HepG2 (cell line): ENCODE results near the gene PEX11B. TPM values are rescaled to one million over a fixed set of nuclear protein-coding genes. Genes with fewer than 3 reads are reported as not detected.
A peak's percentile ranks its signal among the peaks of the same experiment; 100 is the strongest.

ENCODE experiments used
- ETV5 ChIP-seq: IDR thresholded peaks from 2 replicates; pipeline ENCODE4 v1.6.1; 2018; ENCODE audit warnings: missing biosample characterization, missing genetic modification reagents, inconsistent platforms, borderline replicate concordance
- HHEX ChIP-seq: IDR thresholded peaks from 2 replicates; pipeline ENCODE4 v1.6.1; 2016; ENCODE audit warnings: control low read depth
- NBN ChIP-seq: fragments of 450-650 bp; conservative IDR thresholded peaks from 2 replicates; pipeline ENCODE4 v1.6.1; 2017
- PAXIP1 ChIP-seq: sonication (generic); formaldehyde crosslinking; conservative IDR thresholded peaks from 2 replicates; pipeline ENCODE4 v1.4.0; 2020; ENCODE audit warnings: mild to moderate bottlenecking, missing genetic modification reagents, moderate library complexity
- PCBP1 ChIP-seq: fragments of 200-400 bp; formaldehyde crosslinking; IDR thresholded peaks from 2 replicates; pipeline ENCODE4 v1.6.1; 2017; ENCODE audit warnings: mild to moderate bottlenecking, low read depth, low read length, borderline replicate concordance
- SOX5 ChIP-seq: IDR thresholded peaks from 2 replicates; pipeline ENCODE4 v1.6.1; 2016; ENCODE audit warnings: borderline replicate concordance
- ZFP37 ChIP-seq: sonication (generic); formaldehyde crosslinking; IDR thresholded peaks from 2 replicates; pipeline ENCODE4 v1.4.0; 2020; ENCODE audit warnings: missing genetic modification reagents, borderline replicate concordance
- ZNF17 ChIP-seq: sonication (generic); formaldehyde crosslinking; IDR thresholded peaks from 2 replicates; pipeline ENCODE4 v1.5.0; 2020; ENCODE audit warnings: mild to moderate bottlenecking, missing genetic modification reagents
- ZNF333 ChIP-seq: sonication (generic); formaldehyde crosslinking; IDR thresholded peaks from 2 replicates; pipeline ENCODE4 v1.4.0; 2020; ENCODE audit warnings: mild to moderate bottlenecking, missing genetic modification reagents, borderline replicate concordance
- polyA plus RNA-seq, 8 experiments: library from polyadenylated mRNA; depleted of rRNA in 3 of 8; stranded (reverse) in 7 of 8; unstranded in 1 of 8; fragments of >200 nt; fragmentation: Illumina TruSeq in 4 of 8; extraction: Trizol in 4 of 8; gene quantifications; 2 replicates each; pipeline versions ENCODE4 v1.2.1 to v1.2.3, GENCODE V29; 2011 to 2016; ENCODE audit warnings: low read depth in 4 of 8, missing spikeins in 1 of 8, mixed read lengths in 1 of 8; ENCODE audit not compliant: insufficient read depth in 1 of 8
- total RNA-seq, 5 experiments: library from RNA; depleted of rRNA; stranded (reverse); fragments of >200 nt; fragmentation: Illumina TruSeq; extraction: Trizol; gene quantifications; 2 replicates each; pipeline ENCODE4 v1.2.3, GENCODE V29; 2016; ENCODE audit warnings: low read depth in 1 of 5
- TF ChIP-seq, protein P1 (sequence below): sonication (generic); formaldehyde crosslinking; IDR thresholded peaks from one replicate; pipeline ENCODE4 v1.5.1; 2020; ENCODE audit warnings: mild to moderate bottlenecking, missing genetic modification reagents; ENCODE audit errors: not compliant biosample characterization
- TF ChIP-seq, protein P2 (sequence below): sonication (generic); formaldehyde crosslinking; IDR thresholded peaks from 2 replicates; pipeline ENCODE4 v1.5.0; 2020; ENCODE audit warnings: missing genetic modification reagents, mild to moderate bottlenecking, borderline replicate concordance
- TF ChIP-seq, protein P3 (sequence below): IDR thresholded peaks from 2 replicates; pipeline ENCODE4 v1.6.1; 2016; ENCODE audit warnings: low read depth
- TF ChIP-seq, protein P4 (sequence below): sonication (generic); formaldehyde crosslinking; IDR thresholded peaks from 2 replicates; pipeline ENCODE4 v1.4.0; 2020; ENCODE audit warnings: missing genetic modification reagents

PEX11B gene
- total and polyA plus RNA-seq, 2 of the 13 experiments (the other 11 are each of a cell fraction or from before 2014, with no cell fraction given) = 21.6 to 48.4 TPM

DNA sequence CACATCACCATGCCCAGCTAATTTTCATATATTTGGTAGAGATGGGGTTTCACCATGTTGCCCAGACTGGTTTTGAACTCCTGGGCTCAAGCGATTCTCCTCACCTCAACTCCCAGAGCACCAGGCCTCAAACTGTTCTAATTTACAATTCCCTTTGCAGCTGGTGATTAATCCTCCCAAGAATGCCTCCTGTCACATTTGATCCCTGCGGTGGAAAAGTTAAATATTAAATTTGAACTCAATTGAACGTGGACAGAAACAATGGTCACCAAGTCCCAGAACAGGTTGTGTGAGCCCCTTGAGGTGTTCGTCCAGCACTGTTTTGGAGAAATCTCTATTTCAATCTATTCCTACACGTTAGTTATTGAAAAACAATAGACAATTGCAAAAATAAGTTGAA, 30.9 kb downstream of the PEX11B start (continued):
- TF ChIP-seq, protein P1, sequence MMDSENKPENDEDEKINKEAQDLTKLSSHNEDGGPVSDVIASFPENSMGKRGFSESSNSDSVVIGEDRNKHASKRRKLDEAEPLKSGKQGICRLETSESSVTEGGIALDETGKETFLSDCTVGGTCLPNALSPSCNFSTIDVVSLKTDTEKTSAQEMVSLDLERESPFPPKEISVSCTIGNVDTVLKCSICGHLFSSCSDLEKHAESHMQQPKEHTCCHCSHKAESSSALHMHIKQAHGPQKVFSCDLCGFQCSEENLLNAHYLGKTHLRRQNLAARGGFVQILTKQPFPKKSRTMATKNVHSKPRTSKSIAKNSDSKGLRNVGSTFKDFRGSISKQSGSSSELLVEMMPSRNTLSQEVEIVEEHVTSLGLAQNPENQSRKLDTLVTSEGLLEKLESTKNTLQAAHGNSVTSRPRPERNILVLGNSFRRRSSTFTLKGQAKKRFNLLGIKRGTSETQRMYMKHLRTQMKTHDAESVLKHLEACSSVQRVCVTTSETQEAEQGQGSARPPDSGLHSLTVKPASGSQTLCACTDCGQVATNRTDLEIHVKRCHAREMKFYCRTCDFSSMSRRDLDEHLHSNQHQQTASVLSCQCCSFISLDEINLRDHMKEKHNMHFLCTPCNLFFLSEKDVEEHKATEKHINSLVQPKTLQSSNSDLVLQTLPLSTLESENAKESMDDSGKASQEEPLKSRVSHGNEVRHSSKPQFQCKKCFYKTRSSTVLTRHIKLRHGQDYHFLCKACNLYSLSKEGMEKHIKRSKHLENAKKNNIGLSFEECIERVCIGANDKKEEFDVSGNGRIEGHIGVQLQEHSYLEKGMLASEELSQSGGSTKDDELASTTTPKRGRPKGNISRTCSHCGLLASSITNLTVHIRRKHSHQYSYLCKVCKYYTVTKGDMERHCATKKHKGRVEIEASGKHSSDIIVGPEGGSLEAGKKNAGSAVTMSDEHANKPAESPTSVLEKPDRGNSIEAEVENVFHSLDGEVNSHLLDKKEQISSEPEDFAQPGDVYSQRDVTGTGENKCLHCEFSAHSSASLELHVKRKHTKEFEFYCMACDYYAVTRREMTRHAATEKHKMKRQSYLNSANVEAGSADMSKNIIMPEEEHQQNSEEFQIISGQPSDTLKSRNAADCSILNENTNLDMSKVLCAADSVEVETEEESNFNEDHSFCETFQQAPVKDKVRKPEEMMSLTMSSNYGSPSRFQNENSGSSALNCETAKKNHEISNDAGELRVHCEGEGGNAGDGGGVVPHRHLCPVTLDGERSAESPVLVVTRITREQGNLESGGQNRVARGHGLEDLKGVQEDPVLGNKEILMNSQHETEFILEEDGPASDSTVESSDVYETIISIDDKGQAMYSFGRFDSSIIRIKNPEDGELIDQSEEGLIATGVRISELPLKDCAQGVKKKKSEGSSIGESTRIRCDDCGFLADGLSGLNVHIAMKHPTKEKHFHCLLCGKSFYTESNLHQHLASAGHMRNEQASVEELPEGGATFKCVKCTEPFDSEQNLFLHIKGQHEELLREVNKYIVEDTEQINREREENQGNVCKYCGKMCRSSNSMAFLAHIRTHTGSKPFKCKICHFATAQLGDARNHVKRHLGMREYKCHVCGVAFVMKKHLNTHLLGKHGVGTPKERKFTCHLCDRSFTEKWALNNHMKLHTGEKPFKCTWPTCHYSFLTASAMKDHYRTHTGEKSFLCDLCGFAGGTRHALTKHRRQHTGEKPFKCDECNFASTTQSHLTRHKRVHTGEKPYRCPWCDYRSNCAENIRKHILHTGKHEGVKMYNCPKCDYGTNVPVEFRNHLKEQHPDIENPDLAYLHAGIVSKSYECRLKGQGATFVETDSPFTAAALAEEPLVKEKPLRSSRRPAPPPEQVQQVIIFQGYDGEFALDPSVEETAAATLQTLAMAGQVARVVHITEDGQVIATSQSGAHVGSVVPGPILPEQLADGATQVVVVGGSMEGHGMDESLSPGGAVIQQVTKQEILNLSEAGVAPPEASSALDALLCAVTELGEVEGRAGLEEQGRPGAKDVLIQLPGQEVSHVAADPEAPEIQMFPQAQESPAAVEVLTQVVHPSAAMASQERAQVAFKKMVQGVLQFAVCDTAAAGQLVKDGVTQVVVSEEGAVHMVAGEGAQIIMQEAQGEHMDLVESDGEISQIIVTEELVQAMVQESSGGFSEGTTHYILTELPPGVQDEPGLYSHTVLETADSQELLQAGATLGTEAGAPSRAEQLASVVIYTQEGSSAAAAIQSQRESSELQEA = no peak
- TF ChIP-seq ZFP37 (CRISPR knock-in tag) = no peak
- TF ChIP-seq, protein P2, sequence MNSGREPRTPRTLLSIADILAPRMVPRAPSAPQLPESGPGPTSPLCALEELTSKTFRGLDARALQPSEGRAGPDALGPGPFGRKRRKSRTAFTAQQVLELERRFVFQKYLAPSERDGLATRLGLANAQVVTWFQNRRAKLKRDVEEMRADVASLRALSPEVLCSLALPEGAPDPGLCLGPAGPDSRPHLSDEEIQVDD (CRISPR knock-in tag) = no peak
- TF ChIP-seq, protein P3, sequence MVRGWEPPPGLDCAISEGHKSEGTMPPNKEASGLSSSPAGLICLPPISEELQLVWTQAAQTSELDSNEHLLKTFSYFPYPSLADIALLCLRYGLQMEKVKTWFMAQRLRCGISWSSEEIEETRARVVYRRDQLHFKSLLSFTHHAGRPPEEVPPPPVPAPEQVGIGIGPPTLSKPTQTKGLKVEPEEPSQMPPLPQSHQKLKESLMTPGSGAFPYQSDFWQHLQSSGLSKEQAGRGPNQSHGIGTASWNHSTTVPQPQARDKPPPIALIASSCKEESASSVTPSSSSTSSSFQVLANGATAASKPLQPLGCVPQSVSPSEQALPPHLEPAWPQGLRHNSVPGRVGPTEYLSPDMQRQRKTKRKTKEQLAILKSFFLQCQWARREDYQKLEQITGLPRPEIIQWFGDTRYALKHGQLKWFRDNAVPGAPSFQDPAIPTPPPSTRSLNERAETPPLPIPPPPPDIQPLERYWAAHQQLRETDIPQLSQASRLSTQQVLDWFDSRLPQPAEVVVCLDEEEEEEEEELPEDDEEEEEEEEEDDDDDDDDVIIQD (CRISPR knock-in tag) = no peak
- TF ChIP-seq ZNF17 = no peak
- TF ChIP-seq PAXIP1 = no peak
- no peak for TF ChIP-seq PCBP1
- TF ChIP-seq NBN = no peak
- no peak for TF ChIP-seq HHEX (CRISPR knock-in tag)
- TF ChIP-seq ETV5 (CRISPR knock-in tag) = no peak
- TF ChIP-seq, protein P4, sequence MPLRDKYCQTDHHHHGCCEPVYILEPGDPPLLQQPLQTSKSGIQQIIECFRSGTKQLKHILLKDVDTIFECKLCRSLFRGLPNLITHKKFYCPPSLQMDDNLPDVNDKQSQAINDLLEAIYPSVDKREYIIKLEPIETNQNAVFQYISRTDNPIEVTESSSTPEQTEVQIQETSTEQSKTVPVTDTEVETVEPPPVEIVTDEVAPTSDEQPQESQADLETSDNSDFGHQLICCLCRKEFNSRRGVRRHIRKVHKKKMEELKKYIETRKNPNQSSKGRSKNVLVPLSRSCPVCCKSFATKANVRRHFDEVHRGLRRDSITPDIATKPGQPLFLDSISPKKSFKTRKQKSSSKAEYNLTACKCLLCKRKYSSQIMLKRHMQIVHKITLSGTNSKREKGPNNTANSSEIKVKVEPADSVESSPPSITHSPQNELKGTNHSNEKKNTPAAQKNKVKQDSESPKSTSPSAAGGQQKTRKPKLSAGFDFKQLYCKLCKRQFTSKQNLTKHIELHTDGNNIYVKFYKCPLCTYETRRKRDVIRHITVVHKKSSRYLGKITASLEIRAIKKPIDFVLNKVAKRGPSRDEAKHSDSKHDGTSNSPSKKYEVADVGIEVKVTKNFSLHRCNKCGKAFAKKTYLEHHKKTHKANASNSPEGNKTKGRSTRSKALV (CRISPR knock-in tag) = no peak
- no peak for TF ChIP-seq ZNF333 (CRISPR knock-in tag)
- TF ChIP-seq SOX5 (CRISPR knock-in tag) = peak; percentile 14; the same call in 1 of the 2 replicates
